GM13977 (cell line): Measurements from ENCODE around the gene DBF4B.

Experiments used
- DNase-seq: peaks from one replicate; pipeline ENCODE4 v3.0.0; 2012; ENCODE audit warnings: low spot score
- CTCF ChIP-seq: IDR thresholded peaks from 2 replicates; pipeline ENCODE4 v1.5.1; 2012; ENCODE audit warnings: mild to moderate bottlenecking, control low read depth; ENCODE audit not compliant: insufficient read depth; ENCODE audit errors: extremely low read depth, missing control alignments
- in situ Hi-C: fragments of 300-500 bp; cut with MboI; formaldehyde crosslinking; loops from one replicate; pipeline ENCODE4 v1.12.0; 2022; ENCODE audit warnings: low sequenced_read_pairs, low pct_unique_long_range_greater_than_20kb, mixed read lengths, inconsistent platforms; ENCODE audit not compliant: unreplicated experiment

The DBF4B gene

DNA sequence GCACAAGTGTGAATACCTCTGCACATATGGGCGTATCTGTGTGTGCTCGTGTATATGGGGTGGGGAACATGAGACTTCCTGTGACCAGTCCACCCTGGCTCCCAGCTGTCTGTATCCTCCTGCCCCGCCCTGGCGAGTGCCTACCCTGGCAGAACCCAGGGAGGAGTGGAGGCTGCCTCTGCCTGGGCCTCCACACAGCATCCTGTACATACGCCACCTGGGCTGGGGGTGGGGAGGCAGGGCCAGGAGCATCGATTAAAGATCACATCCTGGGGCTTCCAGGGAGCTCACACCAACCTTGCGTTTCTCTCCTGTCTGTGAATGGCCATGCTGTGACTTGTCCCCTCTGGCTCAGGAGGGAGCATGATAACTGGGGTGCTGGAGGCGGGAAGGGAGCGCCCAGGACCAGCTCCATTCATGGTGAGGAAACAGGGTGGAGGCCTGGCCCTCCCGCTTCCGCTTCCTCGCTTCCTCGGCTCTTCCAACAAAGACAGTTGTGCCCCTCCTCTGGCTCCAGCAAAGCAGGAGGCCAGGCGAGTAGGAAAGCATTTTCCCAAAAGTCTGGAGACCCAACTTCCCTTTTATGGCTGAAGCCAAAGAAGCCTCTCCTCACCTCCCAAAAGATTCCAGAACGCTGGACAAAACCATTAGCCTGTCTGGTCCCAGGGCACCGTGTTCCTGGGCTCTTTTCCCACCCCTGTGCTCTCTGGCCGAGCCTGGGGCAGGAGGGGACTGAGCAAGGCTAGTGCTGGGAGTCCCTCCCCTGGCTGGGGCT, 73.3 kb downstream of the DBF4B start:
- no peak for TF ChIP-seq CTCF
- in situ Hi-C loops = no loop called here
- DNase-seq = no peak

GRCh38 chr17:44782326-44782850, 73.9 kb downstream of the DBF4B start:
- no peak for DNase-seq
- in situ Hi-C loops = no loop called here
- TF ChIP-seq CTCF = no peak

GRCh38 chr17:44785921-44786320, 77.5 kb downstream of the DBF4B start:
- DNase-seq = no peak
- TF ChIP-seq CTCF = no peak

GRCh38 chr17:44786551-44787081, 78.2 kb downstream of the DBF4B start:
- no peak for DNase-seq
- TF ChIP-seq CTCF = no peak
- in situ Hi-C loops = no loop called here

More at GRCh38 chr17:44785921-44786320, 77.5 kb downstream of the DBF4B start:
- in situ Hi-C loops = no loop called here

DNA sequence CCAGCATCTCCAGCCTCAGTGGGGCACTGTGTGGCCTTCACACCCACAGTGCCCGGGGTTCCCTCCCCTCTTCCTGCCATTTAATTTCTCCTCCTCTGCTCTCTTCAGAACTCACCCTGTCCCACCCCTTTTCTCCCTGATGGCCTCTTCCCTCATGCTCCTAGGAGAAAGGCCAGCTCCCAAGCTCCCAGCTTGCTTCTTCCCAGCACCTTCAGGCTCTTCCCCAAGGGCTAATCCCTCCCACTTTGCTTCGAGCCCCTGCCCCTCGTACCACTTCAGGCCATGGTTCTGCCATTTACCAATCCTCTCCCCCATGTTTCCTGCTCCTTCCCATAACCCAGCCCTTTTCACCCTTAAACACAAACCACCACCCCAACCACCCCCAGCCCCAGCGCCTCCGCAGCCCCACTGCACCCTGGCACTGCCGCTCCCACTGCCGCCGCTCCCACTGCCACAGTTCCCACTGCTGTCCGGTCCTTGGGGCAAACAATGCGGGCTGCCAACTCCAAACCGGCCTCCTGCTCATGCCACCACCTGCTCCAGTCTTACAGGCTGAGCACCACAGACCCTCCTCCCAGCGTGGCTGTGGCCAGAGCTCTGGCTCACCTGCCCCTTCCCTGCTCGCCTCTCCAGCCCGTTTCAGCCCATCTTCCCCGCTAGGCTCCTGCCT, 78.9 kb downstream of the DBF4B start:
- in situ Hi-C loops = no loop called here
- DNase-seq = no peak
- TF ChIP-seq CTCF = no peak

DNA sequence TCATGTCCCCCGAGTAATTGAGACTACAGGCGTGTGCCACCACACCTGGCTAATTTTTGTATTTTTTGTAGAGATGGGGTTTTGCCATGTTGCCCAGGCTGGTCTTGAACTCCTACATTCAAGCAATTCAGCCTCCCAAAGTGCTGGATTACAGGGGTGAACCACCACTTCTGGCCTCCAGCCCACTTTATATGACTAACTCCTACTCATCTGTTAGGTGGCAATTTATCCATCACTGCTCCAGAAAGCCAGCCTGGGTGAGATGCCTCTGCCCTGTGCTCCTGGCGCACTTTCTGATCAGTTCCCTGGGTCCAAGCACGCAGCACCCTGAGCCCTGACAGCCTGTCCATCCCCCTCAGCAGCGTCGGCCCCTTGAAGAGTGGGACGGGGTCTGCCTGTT, 79.7 kb downstream of the DBF4B start:
- in situ Hi-C loops = no loop called here
- TF ChIP-seq CTCF = no peak
- DNase-seq = no peak
